Liver (tissue), 5 donors: ENCODE data around the gene SLC24A4. TPM values are rescaled to one million over a fixed set of nuclear protein-coding genes. Genes with fewer than 3 reads are reported as not detected.

ENCODE experiments used
- RXRA ChIP-seq, 2 donors: IDR thresholded peaks; 2 replicates each; pipeline ENCODE4 v1.6.1; 2017 to 2018; ENCODE audit warnings: antibody characterized with exemption in 2 of 2, mild to moderate bottlenecking in 1 of 2
- polyA plus RNA-seq, 2 donors: library from polyadenylated mRNA; stranded (reverse) in 1 of 2; unstranded in 1 of 2; fragments of 200-250 nt in 1 of 2; fragments of >200 nt in 1 of 2; fragmentation: Nextera tagmentation in 1 of 2; extraction: Ambion mirVana in 1 of 2; gene quantifications; one replicate each; pipeline versions ENCODE4 v1.2.1 to v1.2.3, GENCODE V29; 2013 to 2015
- total RNA-seq, 2 donors: library from RNA; depleted of rRNA; stranded (reverse); fragments of >200 nt; gene quantifications; one replicate each; pipeline ENCODE4 v1.2.3, GENCODE V29; 2014
- TF ChIP-seq, protein P1 (sequence below): IDR thresholded peaks from 2 replicates; pipeline ENCODE4 v1.6.1; 2016; ENCODE audit warnings: antibody characterized with exemption, mild to moderate bottlenecking
- donor health status: healthy.
- donor health status: healthy.
- donor health status: healthy.

SLC24A4 gene
- total and polyA plus RNA-seq, 4 donors = 0.06 to 0.23 (median 0.12) TPM

DNA sequence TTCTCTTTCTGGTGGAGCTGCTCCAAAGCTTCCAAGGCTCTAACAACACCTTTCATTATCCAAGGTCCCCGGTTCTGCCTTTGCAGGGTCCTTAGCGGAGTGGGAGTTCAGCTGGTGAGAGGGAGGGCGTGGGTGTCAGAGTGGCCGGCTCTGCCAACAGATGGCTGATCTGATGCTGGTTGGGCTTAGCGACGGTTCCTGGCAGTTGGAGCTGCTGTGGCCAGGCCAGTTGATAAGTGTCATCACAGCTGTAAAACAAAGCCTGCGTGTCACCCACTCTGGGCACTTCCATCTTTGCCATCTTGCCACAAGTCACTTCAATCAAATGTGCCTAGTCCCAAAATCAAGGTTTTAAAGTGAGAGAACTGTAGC, 226.9 kb downstream of the SLC24A4 start (continued):
- TF ChIP-seq, protein P1, sequence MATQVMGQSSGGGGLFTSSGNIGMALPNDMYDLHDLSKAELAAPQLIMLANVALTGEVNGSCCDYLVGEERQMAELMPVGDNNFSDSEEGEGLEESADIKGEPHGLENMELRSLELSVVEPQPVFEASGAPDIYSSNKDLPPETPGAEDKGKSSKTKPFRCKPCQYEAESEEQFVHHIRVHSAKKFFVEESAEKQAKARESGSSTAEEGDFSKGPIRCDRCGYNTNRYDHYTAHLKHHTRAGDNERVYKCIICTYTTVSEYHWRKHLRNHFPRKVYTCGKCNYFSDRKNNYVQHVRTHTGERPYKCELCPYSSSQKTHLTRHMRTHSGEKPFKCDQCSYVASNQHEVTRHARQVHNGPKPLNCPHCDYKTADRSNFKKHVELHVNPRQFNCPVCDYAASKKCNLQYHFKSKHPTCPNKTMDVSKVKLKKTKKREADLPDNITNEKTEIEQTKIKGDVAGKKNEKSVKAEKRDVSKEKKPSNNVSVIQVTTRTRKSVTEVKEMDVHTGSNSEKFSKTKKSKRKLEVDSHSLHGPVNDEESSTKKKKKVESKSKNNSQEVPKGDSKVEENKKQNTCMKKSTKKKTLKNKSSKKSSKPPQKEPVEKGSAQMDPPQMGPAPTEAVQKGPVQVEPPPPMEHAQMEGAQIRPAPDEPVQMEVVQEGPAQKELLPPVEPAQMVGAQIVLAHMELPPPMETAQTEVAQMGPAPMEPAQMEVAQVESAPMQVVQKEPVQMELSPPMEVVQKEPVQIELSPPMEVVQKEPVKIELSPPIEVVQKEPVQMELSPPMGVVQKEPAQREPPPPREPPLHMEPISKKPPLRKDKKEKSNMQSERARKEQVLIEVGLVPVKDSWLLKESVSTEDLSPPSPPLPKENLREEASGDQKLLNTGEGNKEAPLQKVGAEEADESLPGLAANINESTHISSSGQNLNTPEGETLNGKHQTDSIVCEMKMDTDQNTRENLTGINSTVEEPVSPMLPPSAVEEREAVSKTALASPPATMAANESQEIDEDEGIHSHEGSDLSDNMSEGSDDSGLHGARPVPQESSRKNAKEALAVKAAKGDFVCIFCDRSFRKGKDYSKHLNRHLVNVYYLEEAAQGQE = no peak
- no peak for TF ChIP-seq RXRA (IDR thresholded peaks at IDR 0.05)

Other genes with a start within 250 kb of the SLC24A4 start
- 10 to 100 TPM; 12.9 to 17.7 TPM for gene ATXN3, start 216.6 kb upstream of the SLC24A4 start, total RNA-seq
- 1 to 10 TPM; 3.6 to 5.3 TPM for gene ATXN3, start 216.6 kb upstream of the SLC24A4 start, polyA plus RNA-seq
- gene NDUFB1, start 201.5 kb upstream of the SLC24A4 start, total RNA-seq = 100 to 1,000 TPM; 136 to 197 TPM
- gene NDUFB1, start 201.5 kb upstream of the SLC24A4 start, polyA plus RNA-seq = 100 to 1,000 TPM; 283 to 436 TPM
- 10 to 100 TPM; 18.4 to 19.4 TPM for gene CPSF2, start 201.2 kb upstream of the SLC24A4 start, total RNA-seq
- gene CPSF2, start 201.2 kb upstream of the SLC24A4 start, polyA plus RNA-seq = 1 to 10 TPM; 9.6 to 9.9 TPM
- 10 to 100 TPM in 1 of 2 donors, 1 to 10 TPM in 1; 6.8 to 15.6 TPM for gene RIN3, start 190.6 kb downstream of the SLC24A4 start, total RNA-seq
- 10 to 100 TPM in 1 of 2 donors, 1 to 10 TPM in 1; 5.0 to 11.1 TPM for gene RIN3, start 190.6 kb downstream of the SLC24A4 start, polyA plus RNA-seq